Measurements from ENCODE around the gene GMEB1. TPM values are rescaled to one million over a fixed set of nuclear protein-coding genes. Genes with fewer than 3 reads are reported as not detected.

Gene GMEB1
- total and polyA plus RNA-seq, 10 of the 15 experiments (the other 5 are each of a cell fraction or from before 2014, with no cell fraction given), result 4.9 to 17.6 (median 9.4) TPM

DNA sequence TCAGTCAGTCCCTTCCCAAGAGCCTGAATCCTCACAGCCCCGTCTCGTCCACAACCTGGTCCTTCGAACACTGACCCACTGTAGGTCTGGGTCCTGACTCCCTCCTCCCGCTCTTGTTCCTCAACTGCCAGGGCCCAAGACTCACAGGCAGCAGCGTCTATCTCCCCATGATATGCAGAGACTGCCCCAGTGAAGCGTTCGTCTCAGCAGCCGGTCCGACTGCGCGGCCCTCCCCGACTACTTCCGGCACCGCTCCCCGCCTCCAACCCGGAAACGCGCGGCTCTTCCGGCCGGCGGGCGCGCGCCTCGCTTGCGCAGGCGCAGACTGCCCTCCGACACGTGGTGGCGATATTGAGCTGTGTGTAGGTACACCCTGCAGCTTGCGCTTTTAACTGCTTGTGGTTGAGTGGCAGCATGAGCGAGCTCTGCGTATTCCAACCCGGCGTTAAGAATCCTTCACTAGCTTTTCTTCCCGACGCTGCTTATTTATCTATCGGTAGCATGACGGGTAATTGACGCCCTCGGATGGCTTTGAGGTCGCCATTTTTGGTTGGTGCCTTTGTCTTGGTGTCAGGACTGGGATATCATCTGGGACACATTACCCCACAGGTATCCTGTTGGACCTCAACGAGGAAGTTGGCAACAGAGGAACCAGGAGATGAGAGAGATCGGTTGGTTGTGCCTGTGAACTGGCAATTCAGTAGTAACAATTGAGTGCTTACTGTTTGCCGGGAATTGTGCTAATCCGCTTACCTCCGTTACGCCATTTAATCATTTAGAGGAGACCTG lies 25.5 kb upstream of the GMEB1 start, which contains the start of gene TAF12 (continued):
- TF ChIP-seq TBL1XR1 (IDR thresholded peaks at IDR 0.05; ENCODE audit: low read depth, low read length) (0 out of 2 replicates have a peak, but pooled peaks have one; percentile 9), KLF5 (IDR thresholded peaks at IDR 0.05; ENCODE audit: partially characterized antibody) (no peak), IRF4 (IDR thresholded peaks at IDR 0.05; ENCODE audit: low read depth, low read length) (peak; percentile 57; the same call in 1 of the 2 replicates), RFX5 (IDR thresholded peaks at IDR 0.05; ENCODE audit: low read depth, low read length) (no peak), PAX5 (IDR thresholded peaks at IDR 0.05; ENCODE audit: borderline replicate concordance, low read depth, low read length) (peak; percentile 70; the same call in 1 of the 2 replicates), GABPA (IDR thresholded peaks at IDR 0.05; ENCODE audit: low read depth) (peak; percentile 93), RELB (IDR thresholded peaks at IDR 0.05; ENCODE audit: low read depth) (peak; percentile 55), STAT1 (conservative IDR thresholded peaks at IDR 0.05) (no peak), RAD21 (IDR thresholded peaks at IDR 0.05; ENCODE audit: insufficient read depth, low read depth, low read length) (peak; percentile 49)

GRCh38 chr1:28644494-28644893 lies 24.1 kb upstream of the GMEB1 start:
- no peaks in the 10 kb centered on the region for H4K20me1 ChIP-seq (ENCODE audit: control insufficient read depth, insufficient read depth)
- H2AFZ ChIP-seq (ENCODE audit: control insufficient read depth, low read depth, low read length), result peak overlapping the region; percentile 75; the same call in 1 of the 2 replicates
- H3K27me3 ChIP-seq (replicated peaks in 1 of 2; ENCODE audit: control insufficient read depth in 2 of 2, insufficient read depth in 2 of 2, low read length in 1 of 2), result no peaks in the 10 kb centered on the region
- ChIA-PET RAD21 (ENCODE audit: unreplicated experiment) (interaction anchor here (0.9 to 3.1 kb wide), 5 partner anchors 24 to 111 kb away, joined by 3 to 26 read pairs (median 10); partner anchors contain the start of genes GMEB1 and YTHDF2), CTCF (interaction anchor here (0.7 to 3.8 kb wide), 7 partner anchors 25 to 233 kb away, joined by 3 to 31 read pairs (median 6); partner anchors contain the start of gene YTHDF2), SMC1A (ENCODE audit: uncharacterized antibody, unreplicated experiment) (interaction anchor here (0.6 to 3.3 kb wide), 6 partner anchors 24 to 538 kb away, joined by 3 to 21 read pairs (median 10); partner anchors contain the start of genes GMEB1, SRSF4 and YTHDF2), POLR2A (interaction anchor here (0.6 to 5.2 kb wide), 11 partner anchors 23 to 788 kb away, joined by 3 to 43 read pairs (median 5); partner anchors contain the start of genes GMEB1, MED18 and YTHDF2)
- WGBS (ENCODE audit: insufficient coverage, insufficient replicate concordance, low lambda C conversion rate, missing lambda C conversion rate), result 96% methylated on average over 3 of the region's 3 CpGs
- peaks cover 13% of the 10 kb centered on the region for H3K4me1 ChIP-seq (ENCODE audit: control insufficient read depth, insufficient read depth, low read length)
- no peaks in the 10 kb centered on the region for H3K9me3 ChIP-seq (replicated peaks; ENCODE audit: control insufficient read depth, insufficient read depth, low read length)
- peak overlapping the region; percentile 92 for H3K4me3 ChIP-seq
- intact Hi-C loops (cut with micrococcal nuclease; ENCODE audit: unreplicated experiment) (loop anchor here (5.0 kb wide), 1 partner anchor 127 kb away; no protein-coding TSS in a partner anchor), in situ Hi-C loops (cut with MboI) (loop anchor here (5.0 kb wide), 1 partner anchor 233 kb away; no protein-coding TSS in a partner anchor)
- H3K79me2 ChIP-seq (ENCODE audit: control insufficient read depth, insufficient read depth, low read length), result peaks cover 30% of the 10 kb centered on the region
- peak overlapping the region; percentile 90 for H3K27ac ChIP-seq (ENCODE audit: control insufficient read depth, insufficient read depth)
- DNase-seq (ENCODE audit: low read depth, low spot score) (no peak), ATAC-seq (no peak), FAIRE-seq (no peak)
- H3K36me3 ChIP-seq (ENCODE audit: control insufficient read depth in 2 of 2, insufficient read depth in 2 of 2, low read length in 1 of 2), result no peaks in the 10 kb centered on the region
- no TSS peak for BruUV-seq (replicated peaks)
- peak overlapping the region; percentile 95 for H3K9ac ChIP-seq (ENCODE audit: control insufficient read depth, insufficient read depth, low read length)
- peak overlapping the region; percentile 93 for H3K4me2 ChIP-seq (ENCODE audit: control insufficient read depth, insufficient read depth)
- TF ChIP-seq SP1 (IDR thresholded peaks at IDR 0.05; ENCODE audit: low read depth, low read length), result no peak
- TF ChIP-seq, protein P1, sequence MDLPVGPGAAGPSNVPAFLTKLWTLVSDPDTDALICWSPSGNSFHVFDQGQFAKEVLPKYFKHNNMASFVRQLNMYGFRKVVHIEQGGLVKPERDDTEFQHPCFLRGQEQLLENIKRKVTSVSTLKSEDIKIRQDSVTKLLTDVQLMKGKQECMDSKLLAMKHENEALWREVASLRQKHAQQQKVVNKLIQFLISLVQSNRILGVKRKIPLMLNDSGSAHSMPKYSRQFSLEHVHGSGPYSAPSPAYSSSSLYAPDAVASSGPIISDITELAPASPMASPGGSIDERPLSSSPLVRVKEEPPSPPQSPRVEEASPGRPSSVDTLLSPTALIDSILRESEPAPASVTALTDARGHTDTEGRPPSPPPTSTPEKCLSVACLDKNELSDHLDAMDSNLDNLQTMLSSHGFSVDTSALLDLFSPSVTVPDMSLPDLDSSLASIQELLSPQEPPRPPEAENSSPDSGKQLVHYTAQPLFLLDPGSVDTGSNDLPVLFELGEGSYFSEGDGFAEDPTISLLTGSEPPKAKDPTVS (IDR thresholded peaks at IDR 0.05; ENCODE audit: low read depth, low read length), result no peak
- TF ChIP-seq ZBTB33 (IDR thresholded peaks at IDR 0.05), result no peak
- TF ChIP-seq CHD4 (IDR thresholded peaks at IDR 0.05), result no peak
- TF ChIP-seq CHD2 (IDR thresholded peaks at IDR 0.05; ENCODE audit: borderline replicate concordance, low read depth, low read length), result no peak
- TF ChIP-seq ZNF622 (IDR thresholded peaks at IDR 0.05), result no peak
- no peak for TF ChIP-seq RFX5 (IDR thresholded peaks at IDR 0.05; ENCODE audit: low read depth, low read length)

Data from GM12878 (cell line).